Neural progenitor cell (in vitro differentiated cells): ENCODE measurements around the gene GBF1. TPM values are rescaled to one million over a fixed set of nuclear protein-coding genes. Genes with fewer than 3 reads are reported as not detected.

ENCODE experiments used
- DNase-seq: peaks from one replicate; pipeline ENCODE4 v3.0.0-alpha.2; 2016; ENCODE audit warnings: low spot score
- H2AFZ ChIP-seq: fragments of 200-600 bp; sonication (generic); replicated peaks from 2 replicates; pipeline ENCODE4 v1.6.1; 2016; ENCODE audit warnings: antibody characterized with exemption
- H3F3A ChIP-seq: fragments of 200-600 bp; sonication (generic); 2 replicates; pipeline ENCODE4 v1.6.1; 2016; ENCODE audit warnings: antibody characterized with exemption, low read depth
- H3K27ac ChIP-seq: fragments of 200-600 bp; sonication (generic); 2 replicates; pipeline ENCODE4 v1.5.1; 2016; ENCODE audit warnings: mild to moderate bottlenecking
- H3K27me3 ChIP-seq: fragments of 200-600 bp; sonication (generic); 2 replicates; pipeline ENCODE4 v1.6.1; 2016; ENCODE audit warnings: mild to moderate bottlenecking, moderate library complexity
- H3K36me3 ChIP-seq: fragments of 200-600 bp; sonication (generic); 2 replicates; pipeline ENCODE4 v1.5.1; 2016
- H3K4me1 ChIP-seq: fragments of 200-600 bp; sonication (generic); 2 replicates; pipeline ENCODE4 v1.6.1; 2016; ENCODE audit warnings: mixed run types
- H3K4me2 ChIP-seq: fragments of 200-600 bp; sonication (generic); 2 replicates; pipeline ENCODE4 v1.6.1; 2016
- H3K4me3 ChIP-seq: fragments of 200-600 bp; sonication (generic); 2 replicates; pipeline ENCODE4 v1.5.1; 2016
- H3K79me2 ChIP-seq: fragments of 200-600 bp; sonication (generic); 2 replicates; pipeline ENCODE4 v1.6.1; 2016; ENCODE audit warnings: low read depth
- H3K9ac ChIP-seq: fragments of 200-600 bp; sonication (generic); 2 replicates; pipeline ENCODE4 v1.6.1; 2016
- H3K9me3 ChIP-seq: fragments of 200-600 bp; sonication (generic); 2 replicates; pipeline ENCODE4 v1.5.1; 2016; ENCODE audit warnings: low read depth
- H4K20me1 ChIP-seq: fragments of 200-600 bp; sonication (generic); 2 replicates; pipeline ENCODE4 v1.6.1; 2016; ENCODE audit warnings: low read depth
- H3K27ac Mint-ChIP-seq: 3 replicates; pipeline ENCODE4 v1.8.0; 2021; ENCODE audit warnings: mixed read lengths
- H3K27me3 Mint-ChIP-seq: 2 replicates; pipeline ENCODE4 v1.8.0; 2022; ENCODE audit warnings: low read depth, mild to moderate bottlenecking, inconsistent platforms, moderate library complexity, mixed read lengths; ENCODE audit not compliant: insufficient read depth
- H3K36me3 Mint-ChIP-seq: 3 replicates; pipeline ENCODE4 v1.8.0; 2021; ENCODE audit warnings: mixed read lengths
- H3K4me1 Mint-ChIP-seq: 3 replicates; pipeline ENCODE4 v1.8.0; 2021; ENCODE audit warnings: mixed read lengths
- H3K4me3 Mint-ChIP-seq: 3 replicates; pipeline ENCODE4 v1.8.0; 2021; ENCODE audit warnings: mild to moderate bottlenecking, moderate library complexity, mixed read lengths
- H3K9me3 Mint-ChIP-seq: 3 replicates; pipeline ENCODE4 v1.8.0; 2020; ENCODE audit warnings: mixed read lengths
- EZH2 ChIP-seq: fragments of 200-600 bp; sonication (generic); IDR thresholded peaks from 2 replicates; pipeline ENCODE4 v1.6.1; 2017; ENCODE audit warnings: antibody characterized with exemption, mild to moderate bottlenecking, moderate library complexity
- EZH2phosphoT487 ChIP-seq: fragments of 200-600 bp; sonication (generic); IDR thresholded peaks from 2 replicates; pipeline ENCODE4 v1.6.1; 2017; ENCODE audit warnings: antibody characterized with exemption
- total RNA-seq: library from RNA; depleted of rRNA; stranded (reverse); fragments of >200 nt; gene quantifications from 2 replicates; pipeline ENCODE4 v1.2.3, GENCODE V29; 2015; ENCODE audit warnings: low replicate concordance
- TF ChIP-seq, protein P1 (sequence below): fragments of 200-600 bp; sonication (generic); IDR thresholded peaks from 2 replicates; pipeline ENCODE4 v1.5.1; 2017; ENCODE audit warnings: antibody characterized with exemption, mild to moderate bottlenecking

Gene GBF1
- total RNA-seq, 1 donor from 2014 or later: 23.5 TPM

DNA sequence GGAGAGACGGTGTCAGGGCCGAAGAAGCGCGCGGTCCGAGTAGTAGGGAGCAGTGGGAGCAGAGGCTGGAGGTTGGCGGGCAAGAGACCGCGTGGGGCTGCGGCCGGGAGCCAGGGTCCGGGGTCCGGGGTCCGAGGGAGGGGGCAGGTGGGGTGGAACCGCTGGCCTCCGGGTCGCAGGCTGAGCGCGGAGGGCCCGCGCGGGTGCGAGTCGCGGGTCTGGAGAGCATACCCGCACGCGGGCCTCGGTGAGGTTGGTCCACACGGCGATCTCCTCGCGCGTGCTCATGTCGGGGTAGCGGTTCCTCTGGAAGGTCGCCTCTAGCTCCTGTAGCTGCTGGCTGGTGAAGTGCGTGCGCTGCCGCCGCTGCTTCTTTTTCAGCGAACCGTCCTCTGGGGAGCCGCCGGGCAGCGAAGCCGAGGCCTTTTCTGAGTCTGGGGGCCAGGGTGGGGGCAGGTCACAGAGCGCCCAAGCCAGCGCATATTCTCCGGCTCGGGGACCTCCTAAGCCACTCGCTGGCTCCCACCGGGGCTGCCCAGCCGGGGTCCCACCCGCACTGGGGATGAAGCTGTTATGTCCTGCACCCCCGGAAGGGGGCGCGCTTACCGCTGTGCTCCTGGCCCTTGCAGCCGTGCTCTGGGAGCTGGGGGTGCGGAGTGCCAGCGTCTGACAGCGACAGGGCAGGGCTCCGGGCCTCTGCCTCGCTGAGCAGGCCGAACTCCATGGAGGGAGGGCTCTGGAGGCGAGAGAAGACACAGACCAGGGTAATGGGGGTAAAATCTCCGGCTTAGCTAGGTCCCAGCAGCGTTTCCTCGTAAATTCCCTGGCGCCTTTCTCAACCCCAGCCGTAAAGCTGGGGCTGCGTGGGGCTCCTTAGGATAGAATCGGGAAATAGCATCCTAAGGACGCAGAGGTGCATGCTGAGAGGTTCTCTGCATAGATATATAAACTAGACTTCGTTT is 13.7 kb upstream of the GBF1 start:
- H3F3A ChIP-seq: peaks cover 21% of the 10 kb centered on the region
- peaks cover 100% of the 10 kb centered on the region for H3K27me3 ChIP-seq
- peaks cover 24% of the 10 kb centered on the region for H3K4me1 Mint-ChIP-seq
- peak overlapping the region; percentile 74 for H2AFZ ChIP-seq
- H3K27ac Mint-ChIP-seq: no peak overlapping the region
- DNase-seq: peak; percentile 71
- H3K36me3 Mint-ChIP-seq: no peaks in the 10 kb centered on the region
- H3K27me3 Mint-ChIP-seq: peaks cover 42% of the 10 kb centered on the region
- H3K4me2 ChIP-seq: peak overlapping the region; percentile 85
- H3K36me3 ChIP-seq: no peaks in the 10 kb centered on the region
- peak overlapping the region; percentile 73 for H3K4me3 Mint-ChIP-seq
- peaks cover 2% of the 10 kb centered on the region for H3K9me3 Mint-ChIP-seq
- H3K4me3 ChIP-seq: peak overlapping the region; percentile 54
- no peaks in the 10 kb centered on the region for H3K79me2 ChIP-seq
- TF ChIP-seq EZH2 (peak; percentile 66), EZH2phosphoT487 (peak; percentile 55)
- TF ChIP-seq, protein P1, sequence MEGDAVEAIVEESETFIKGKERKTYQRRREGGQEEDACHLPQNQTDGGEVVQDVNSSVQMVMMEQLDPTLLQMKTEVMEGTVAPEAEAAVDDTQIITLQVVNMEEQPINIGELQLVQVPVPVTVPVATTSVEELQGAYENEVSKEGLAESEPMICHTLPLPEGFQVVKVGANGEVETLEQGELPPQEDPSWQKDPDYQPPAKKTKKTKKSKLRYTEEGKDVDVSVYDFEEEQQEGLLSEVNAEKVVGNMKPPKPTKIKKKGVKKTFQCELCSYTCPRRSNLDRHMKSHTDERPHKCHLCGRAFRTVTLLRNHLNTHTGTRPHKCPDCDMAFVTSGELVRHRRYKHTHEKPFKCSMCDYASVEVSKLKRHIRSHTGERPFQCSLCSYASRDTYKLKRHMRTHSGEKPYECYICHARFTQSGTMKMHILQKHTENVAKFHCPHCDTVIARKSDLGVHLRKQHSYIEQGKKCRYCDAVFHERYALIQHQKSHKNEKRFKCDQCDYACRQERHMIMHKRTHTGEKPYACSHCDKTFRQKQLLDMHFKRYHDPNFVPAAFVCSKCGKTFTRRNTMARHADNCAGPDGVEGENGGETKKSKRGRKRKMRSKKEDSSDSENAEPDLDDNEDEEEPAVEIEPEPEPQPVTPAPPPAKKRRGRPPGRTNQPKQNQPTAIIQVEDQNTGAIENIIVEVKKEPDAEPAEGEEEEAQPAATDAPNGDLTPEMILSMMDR: peak; percentile 85
- no peaks in the 10 kb centered on the region for H3K9me3 ChIP-seq
- H3K9ac ChIP-seq: no peak overlapping the region
- H3K4me1 ChIP-seq: no peaks in the 10 kb centered on the region
- H4K20me1 ChIP-seq: peaks cover 16% of the 10 kb centered on the region
- H3K27ac ChIP-seq: no peak overlapping the region

DNA sequence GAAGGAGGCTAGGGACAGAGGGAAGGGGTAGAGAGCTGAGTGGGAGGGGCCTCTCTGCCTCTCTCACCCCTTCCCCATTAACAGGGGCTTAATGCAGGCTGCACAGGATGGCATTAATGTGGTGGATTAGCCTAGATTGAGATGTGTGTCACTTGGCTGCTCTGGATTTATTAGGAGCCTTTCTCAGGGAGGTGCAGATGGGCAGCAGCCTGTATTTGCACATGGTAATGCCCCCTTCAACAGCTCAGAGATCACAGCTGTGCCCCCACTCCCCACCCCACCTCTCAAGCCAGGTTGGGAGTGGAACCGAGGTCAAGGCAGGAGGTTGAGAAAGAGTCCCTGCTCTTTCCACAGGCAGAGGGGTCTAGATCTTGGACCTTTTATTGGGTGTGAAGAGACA is 11.3 kb upstream of the GBF1 start:
- H3K27me3 Mint-ChIP-seq: peaks cover 45% of the 10 kb centered on the region
- H2AFZ ChIP-seq: no peak overlapping the region

DNA sequence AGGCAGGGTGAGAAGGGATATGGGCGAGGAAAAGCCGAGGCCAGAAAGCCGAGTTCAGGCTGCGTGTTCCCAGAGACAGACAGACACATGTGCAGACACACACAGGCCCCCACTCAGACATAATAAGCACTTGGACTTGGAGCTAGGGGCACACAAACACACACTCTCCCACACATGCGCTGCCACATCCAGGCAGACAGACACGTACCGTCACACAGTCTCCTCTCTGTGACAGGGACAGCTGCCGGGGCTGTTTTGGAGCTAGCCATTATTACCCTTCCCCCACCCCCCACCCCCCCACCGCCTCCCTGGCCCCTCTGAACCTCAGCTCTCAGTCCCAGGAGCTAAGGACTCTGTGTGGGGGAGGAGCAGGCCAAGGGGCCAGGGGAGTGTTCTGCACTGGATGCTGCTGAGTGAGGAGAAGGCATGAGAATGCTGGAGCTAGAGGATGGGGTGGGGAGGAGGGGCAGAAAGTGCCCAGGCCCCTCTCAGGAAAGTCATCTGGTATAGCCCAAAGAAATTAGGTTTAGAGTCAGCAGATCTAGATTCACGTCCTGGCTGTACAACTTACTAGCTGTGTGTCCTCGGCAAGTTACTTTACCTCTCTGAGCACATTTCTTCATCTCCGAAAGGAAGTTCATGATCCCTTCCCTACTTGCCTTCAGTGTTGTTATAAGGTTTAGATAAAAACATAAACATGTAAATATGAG is 10.3 kb upstream of the GBF1 start:
- Histone ChIP-seq H3K27ac (no peak overlapping the region), H3K36me3 (no peaks in the 10 kb centered on the region), H3F3A (peaks cover 21% of the 10 kb centered on the region), H3K79me2 (no peaks in the 10 kb centered on the region), H3K9ac (no peak overlapping the region), H3K4me2 (no peak overlapping the region), H3K4me3 (no peak overlapping the region), H4K20me1 (peaks cover 24% of the 10 kb centered on the region), H3K27me3 (peaks cover 100% of the 10 kb centered on the region), H3K9me3 (no peaks in the 10 kb centered on the region), H2AFZ (no peak overlapping the region), H3K4me1 (no peaks in the 10 kb centered on the region)
- Mint-ChIP-seq H3K27ac (no peak overlapping the region), H3K4me3 (no peak overlapping the region), H3K36me3 (no peaks in the 10 kb centered on the region), H3K9me3 (no peaks in the 10 kb centered on the region), H3K27me3 (peaks cover 52% of the 10 kb centered on the region), H3K4me1 (peaks cover 20% of the 10 kb centered on the region)
- DNase-seq: no peak
- TF ChIP-seq, protein P1: no peak
- TF ChIP-seq EZH2phosphoT487 (no peak), EZH2 (no peak)

More for the DNA sequence above, 11.3 kb upstream of the GBF1 start:
- H3K4me1 Mint-ChIP-seq: peaks cover 24% of the 10 kb centered on the region
- H3K27ac ChIP-seq: no peak overlapping the region
- H3K27ac Mint-ChIP-seq: no peak overlapping the region
- no peaks in the 10 kb centered on the region for H3K9me3 ChIP-seq
- no peak overlapping the region for H3K4me2 ChIP-seq
- H3K36me3 ChIP-seq: no peaks in the 10 kb centered on the region
- H4K20me1 ChIP-seq: peaks cover 16% of the 10 kb centered on the region
- H3F3A ChIP-seq: peaks cover 21% of the 10 kb centered on the region
- H3K4me3 Mint-ChIP-seq: peak overlapping the region; percentile 36
- peaks cover 100% of the 10 kb centered on the region for H3K27me3 ChIP-seq
- H3K4me3 ChIP-seq: no peak overlapping the region
- no peaks in the 10 kb centered on the region for H3K79me2 ChIP-seq
- TF ChIP-seq, protein P1: no peak
- H3K9me3 Mint-ChIP-seq: peaks cover 2% of the 10 kb centered on the region
- DNase-seq: no peak
- no peak overlapping the region for H3K9ac ChIP-seq
- no peaks in the 10 kb centered on the region for H3K36me3 Mint-ChIP-seq
- H3K4me1 ChIP-seq: no peaks in the 10 kb centered on the region
